ENCODE data around the gene RPS15. TPM values are rescaled to one million over a fixed set of nuclear protein-coding genes. Genes with fewer than 3 reads are reported as not detected.

The RPS15 gene
- 1,000 to 10,000 TPM; 2,888 to 3,260 TPM for polyA plus RNA-seq

DNA sequence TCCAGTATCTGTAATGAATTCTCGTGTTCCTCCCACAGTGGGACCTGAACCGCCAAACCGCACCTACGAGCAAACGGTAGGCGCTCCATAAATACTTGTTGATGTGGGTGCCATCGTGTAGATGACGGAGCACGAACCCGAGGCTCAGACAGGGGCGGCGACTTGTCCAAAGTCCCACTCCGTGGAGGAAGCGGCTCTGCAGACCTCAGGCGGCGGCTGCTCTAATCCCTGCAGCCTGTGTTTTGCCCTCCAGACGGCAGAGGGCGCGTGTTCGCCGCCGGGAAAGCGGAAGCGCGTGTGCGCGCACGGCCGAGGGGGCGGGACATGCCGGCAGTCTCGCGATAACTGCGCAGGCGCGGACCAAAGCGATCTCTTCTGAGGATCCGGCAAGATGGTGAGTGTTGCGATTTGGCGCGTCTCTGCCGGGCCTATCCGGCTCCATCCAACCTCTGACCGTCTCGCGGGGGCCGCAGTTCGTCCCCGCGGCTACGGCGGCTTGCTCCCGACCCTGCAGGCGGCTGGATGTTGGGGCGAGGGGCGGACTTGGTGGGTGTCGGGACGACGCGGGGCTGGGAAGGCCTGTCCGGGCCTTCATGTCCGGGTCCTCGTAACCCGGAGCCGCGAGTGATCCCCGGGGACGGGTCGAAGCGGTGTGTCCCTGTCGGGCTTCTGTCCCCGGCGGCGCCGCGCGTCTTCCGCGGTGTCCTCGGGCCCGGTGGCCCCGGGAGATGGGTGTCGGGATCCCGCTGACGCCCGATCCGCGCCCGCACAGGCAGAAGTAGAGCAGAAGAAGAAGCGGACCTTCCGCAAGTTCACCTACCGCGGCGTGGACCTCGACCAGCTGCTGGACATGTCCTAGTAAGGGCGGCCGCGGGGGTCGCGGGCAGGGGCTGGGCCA, at the start of gene RPS15:
TSS of gene RPS15 (plus strand) at position 362 of the 898 bp plus-strand sequence. CDS start at position 392, 30 bp downstream.
- Histone ChIP-seq H3K27ac (ENCODE audit: low read depth in 2 of 2, low read length in 1 of 2) (peak within 1 kb of the TSS; percentile 86 to 91), H3K36me3 (ENCODE audit: control insufficient read depth in 2 of 2, insufficient read depth in 2 of 2, low read length in 1 of 2) (peaks cover 10 to 44% of the 10 kb centered on the region in 2 donors), H3K27me3 (ENCODE audit: control insufficient read depth in 1 of 2, insufficient read depth in 2 of 2, low read length in 2 of 2) (no peaks in the 10 kb centered on the region), H3K9me3 (ENCODE audit: control insufficient read depth in 2 of 2, insufficient read depth in 1 of 2, low read depth in 1 of 2, low read length in 1 of 2) (no peaks in the 10 kb centered on the region), H3K4me1 (ENCODE audit: control insufficient read depth in 2 of 2, insufficient read depth in 2 of 2, low read length in 1 of 2) (peaks cover 7 to 11% of the 10 kb centered on the region in 2 donors), H3K4me3 (ENCODE audit: low read depth in 1 of 2, low read length in 2 of 2) (peak within 1 kb of the TSS; percentile 93 to 94)
- WGBS, 2 donors = 1% methylated on average over 95 to 100 of the region's 100 CpGs

DNA sequence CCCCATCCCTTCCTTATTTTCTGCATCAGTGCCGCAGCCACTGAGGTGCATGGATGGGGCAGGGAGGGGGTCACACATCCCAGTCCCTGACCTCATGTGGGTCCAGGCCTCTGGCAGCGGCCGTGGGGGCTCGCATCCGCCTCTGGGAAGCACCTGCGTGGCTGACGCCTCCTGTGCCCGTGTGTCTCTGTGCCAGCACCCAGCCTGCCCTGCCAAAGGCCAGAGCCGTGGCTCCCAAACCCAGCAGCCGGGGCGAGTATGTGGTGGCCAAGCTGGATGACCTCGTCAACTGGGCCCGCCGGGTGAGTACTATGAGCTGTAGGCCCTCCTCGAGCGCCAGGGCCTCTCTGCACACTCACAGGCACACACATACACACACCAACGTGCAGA, 49.6 kb upstream of the RPS15 start:
- peaks cover 0 to 2% of the 10 kb centered on the region in 2 donors for H3K9me3 ChIP-seq (ENCODE audit: control insufficient read depth in 2 of 2, insufficient read depth in 1 of 2, low read depth in 1 of 2, low read length in 1 of 2)
- no peak overlapping the region for H3K27ac ChIP-seq (ENCODE audit: low read depth in 2 of 2, low read length in 1 of 2)
- no peak overlapping the region for H3K4me3 ChIP-seq (ENCODE audit: low read depth in 1 of 2, low read length in 2 of 2)
- peaks cover 14 to 36% of the 10 kb centered on the region in 2 donors for H3K36me3 ChIP-seq (ENCODE audit: control insufficient read depth in 2 of 2, insufficient read depth in 2 of 2, low read length in 1 of 2)
- peaks cover 0 to 10% of the 10 kb centered on the region in 2 donors for H3K4me1 ChIP-seq (ENCODE audit: control insufficient read depth in 2 of 2, insufficient read depth in 2 of 2, low read length in 1 of 2)
- WGBS, 2 donors = 89 to 90% methylated on average over 17 of the region's 17 CpGs
- H3K27me3 ChIP-seq (ENCODE audit: control insufficient read depth in 1 of 2, insufficient read depth in 2 of 2, low read length in 2 of 2) = no peaks in the 10 kb centered on the region

DNA sequence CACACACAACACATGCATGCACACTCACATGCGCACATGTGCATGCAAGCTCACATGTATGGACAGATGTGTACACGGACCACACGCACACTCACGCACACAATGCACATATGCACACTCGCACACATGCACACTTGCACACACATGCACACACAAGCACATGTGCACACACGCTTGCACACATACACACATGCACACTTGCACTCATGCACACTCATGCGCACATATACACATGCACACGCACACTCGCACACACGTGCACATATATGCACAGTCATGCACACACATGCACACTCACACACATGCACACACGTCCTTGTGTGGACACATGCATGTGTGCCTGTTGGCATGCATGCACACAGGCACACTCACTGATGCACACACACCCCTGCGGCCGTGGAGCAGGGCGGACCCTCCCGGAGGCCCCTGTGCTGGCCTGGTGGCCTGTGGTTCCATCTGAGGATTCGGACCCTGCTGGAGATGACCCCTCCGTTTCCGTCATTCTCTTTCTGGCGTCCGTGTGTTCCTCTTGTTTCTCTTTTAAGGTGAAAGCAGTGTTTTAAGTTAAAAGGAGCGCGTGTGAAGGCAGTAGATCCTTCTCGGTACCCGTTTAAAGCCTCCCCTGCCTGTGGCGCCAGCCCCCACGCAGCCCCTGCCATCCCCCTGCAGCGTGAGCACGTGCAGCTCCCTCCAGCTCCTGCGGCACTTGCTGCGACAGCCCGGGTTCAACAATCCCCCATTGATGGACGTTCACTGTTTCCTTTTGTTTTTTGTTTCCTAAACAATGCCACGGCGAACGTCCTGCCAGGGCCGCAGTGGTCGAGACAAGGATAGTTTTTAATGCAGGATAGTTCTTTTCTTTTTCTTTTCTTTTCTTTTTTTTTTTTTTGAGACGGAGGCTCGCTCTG, 48.9 kb upstream of the RPS15 start:
- no peaks in the 10 kb centered on the region for H3K27me3 ChIP-seq (ENCODE audit: control insufficient read depth in 1 of 2, insufficient read depth in 2 of 2, low read length in 2 of 2)

DNA sequence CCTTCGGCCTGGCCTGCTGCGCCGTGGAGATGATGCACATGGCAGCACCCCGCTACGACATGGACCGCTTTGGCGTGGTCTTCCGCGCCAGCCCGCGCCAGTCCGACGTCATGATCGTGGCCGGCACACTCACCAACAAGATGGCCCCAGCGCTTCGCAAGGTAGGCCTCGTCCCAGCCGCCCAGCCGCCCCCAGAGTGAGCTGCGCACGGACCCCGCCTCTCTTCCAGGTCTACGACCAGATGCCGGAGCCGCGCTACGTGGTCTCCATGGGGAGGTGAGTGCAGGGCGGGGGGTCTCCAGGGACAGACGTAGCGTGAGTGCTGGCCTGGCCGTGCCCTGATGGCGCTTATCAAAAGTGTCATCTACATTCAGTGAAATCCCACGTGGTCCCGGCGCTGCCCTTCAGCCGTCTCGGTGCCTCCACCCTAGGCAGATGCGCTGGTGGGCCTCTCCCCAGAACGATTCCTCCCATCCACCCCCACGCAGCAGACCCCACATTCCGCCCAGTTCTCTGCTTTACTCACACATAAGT, 47.2 kb upstream of the RPS15 start:
- 94 to 95% methylated on average over 42 of the region's 42 CpGs for WGBS, 2 donors
- Histone ChIP-seq H3K27me3 (ENCODE audit: control insufficient read depth in 1 of 2, insufficient read depth in 2 of 2, low read length in 2 of 2) (no peaks in the 10 kb centered on the region), H3K4me1 (ENCODE audit: control insufficient read depth in 2 of 2, insufficient read depth in 2 of 2, low read length in 1 of 2) (peaks cover 4 to 29% of the 10 kb centered on the region in 2 donors), H3K9me3 (ENCODE audit: control insufficient read depth in 2 of 2, insufficient read depth in 1 of 2, low read depth in 1 of 2, low read length in 1 of 2) (peaks cover 0 to 2% of the 10 kb centered on the region in 2 donors), H3K36me3 (ENCODE audit: control insufficient read depth in 2 of 2, insufficient read depth in 2 of 2, low read length in 1 of 2) (peaks cover 14 to 36% of the 10 kb centered on the region in 2 donors), H3K4me3 (ENCODE audit: low read depth in 1 of 2, low read length in 2 of 2) (no peak overlapping the region), H3K27ac (ENCODE audit: low read depth in 2 of 2, low read length in 1 of 2) (no peak overlapping the region)

More for the DNA sequence above, 48.9 kb upstream of the RPS15 start:
- H3K9me3 ChIP-seq (ENCODE audit: control insufficient read depth in 2 of 2, insufficient read depth in 1 of 2, low read depth in 1 of 2, low read length in 1 of 2) = peaks cover 0 to 2% of the 10 kb centered on the region in 2 donors
- no peak overlapping the region for H3K4me3 ChIP-seq (ENCODE audit: low read depth in 1 of 2, low read length in 2 of 2)
- peaks cover 14 to 36% of the 10 kb centered on the region in 2 donors for H3K36me3 ChIP-seq (ENCODE audit: control insufficient read depth in 2 of 2, insufficient read depth in 2 of 2, low read length in 1 of 2)
- no peak overlapping the region for H3K27ac ChIP-seq (ENCODE audit: low read depth in 2 of 2, low read length in 1 of 2)
- 91 to 93% methylated on average over 38 to 39 of the region's 39 CpGs for WGBS, 2 donors
- peaks cover 0 to 16% of the 10 kb centered on the region in 2 donors for H3K4me1 ChIP-seq (ENCODE audit: control insufficient read depth in 2 of 2, insufficient read depth in 2 of 2, low read length in 1 of 2)

DNA sequence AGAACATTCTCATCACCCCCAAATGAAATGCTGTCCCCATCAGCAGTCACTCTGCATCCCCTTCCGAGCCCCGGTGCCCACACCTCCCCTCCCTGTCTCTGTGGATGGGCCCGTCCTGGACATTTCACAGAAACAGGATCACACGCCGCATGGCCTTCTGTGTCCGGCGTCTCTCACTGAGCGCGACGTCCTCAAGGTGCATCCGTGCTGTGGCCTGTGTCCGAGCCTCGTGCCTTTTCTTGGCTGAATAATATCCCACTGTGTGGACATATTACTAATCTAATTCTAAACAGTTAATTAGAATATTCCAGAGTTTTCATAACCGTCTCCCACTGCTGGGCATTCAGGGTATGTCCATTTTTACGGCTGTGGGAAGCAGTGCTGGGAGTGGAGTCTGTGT, 45.8 kb upstream of the RPS15 start:
- Histone ChIP-seq H3K27ac (ENCODE audit: low read depth in 2 of 2, low read length in 1 of 2) (no peak overlapping the region), H3K36me3 (ENCODE audit: control insufficient read depth in 2 of 2, insufficient read depth in 2 of 2, low read length in 1 of 2) (peaks cover 14 to 36% of the 10 kb centered on the region in 2 donors), H3K4me3 (ENCODE audit: low read depth in 1 of 2, low read length in 2 of 2) (no peak overlapping the region), H3K27me3 (ENCODE audit: control insufficient read depth in 1 of 2, insufficient read depth in 2 of 2, low read length in 2 of 2) (no peaks in the 10 kb centered on the region), H3K4me1 (ENCODE audit: control insufficient read depth in 2 of 2, insufficient read depth in 2 of 2, low read length in 1 of 2) (peaks cover 6 to 28% of the 10 kb centered on the region in 2 donors), H3K9me3 (ENCODE audit: control insufficient read depth in 2 of 2, insufficient read depth in 1 of 2, low read depth in 1 of 2, low read length in 1 of 2) (peaks cover 0 to 2% of the 10 kb centered on the region in 2 donors)
- WGBS, 2 donors = 94 to 98% methylated on average over 15 of the region's 15 CpGs

DNA sequence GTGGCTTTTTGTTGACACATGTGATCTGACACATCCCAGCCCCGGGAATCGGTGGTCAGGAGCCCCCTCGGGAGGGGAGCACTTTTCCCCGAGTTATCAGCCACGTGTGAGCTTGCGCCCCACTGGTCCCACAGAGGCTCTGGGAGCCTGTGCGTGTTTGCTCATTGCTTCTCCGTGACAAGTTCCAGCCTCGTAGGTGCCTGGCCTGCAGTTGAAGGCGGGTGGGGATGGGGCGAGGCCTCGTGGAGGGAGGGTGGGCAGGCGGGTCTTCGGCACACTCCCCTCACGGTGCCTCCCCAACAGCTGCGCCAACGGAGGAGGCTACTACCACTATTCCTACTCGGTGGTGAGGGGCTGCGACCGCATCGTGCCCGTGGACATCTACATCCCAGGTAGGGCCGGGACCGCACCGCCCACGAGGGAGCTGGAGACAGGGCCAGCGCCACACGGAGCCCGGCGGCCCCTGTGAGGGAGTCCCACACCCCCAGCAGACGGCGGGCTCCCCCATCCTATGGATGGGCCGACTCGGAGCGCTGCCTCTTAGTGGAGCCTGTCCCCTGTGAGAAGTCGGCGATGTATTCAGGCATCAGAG, 45.2 kb upstream of the RPS15 start:
- Histone ChIP-seq H3K27ac (ENCODE audit: low read depth in 2 of 2, low read length in 1 of 2) (no peak overlapping the region), H3K9me3 (ENCODE audit: control insufficient read depth in 2 of 2, insufficient read depth in 1 of 2, low read depth in 1 of 2, low read length in 1 of 2) (peaks cover 0 to 2% of the 10 kb centered on the region in 2 donors), H3K4me3 (ENCODE audit: low read depth in 1 of 2, low read length in 2 of 2) (no peak overlapping the region), H3K36me3 (ENCODE audit: control insufficient read depth in 2 of 2, insufficient read depth in 2 of 2, low read length in 1 of 2) (peaks cover 14 to 33% of the 10 kb centered on the region in 2 donors), H3K4me1 (ENCODE audit: control insufficient read depth in 2 of 2, insufficient read depth in 2 of 2, low read length in 1 of 2) (peaks cover 6 to 28% of the 10 kb centered on the region in 2 donors), H3K27me3 (ENCODE audit: control insufficient read depth in 1 of 2, insufficient read depth in 2 of 2, low read length in 2 of 2) (no peaks in the 10 kb centered on the region)
- 94% methylated on average over 37 of the region's 37 CpGs for WGBS, 2 donors

DNA sequence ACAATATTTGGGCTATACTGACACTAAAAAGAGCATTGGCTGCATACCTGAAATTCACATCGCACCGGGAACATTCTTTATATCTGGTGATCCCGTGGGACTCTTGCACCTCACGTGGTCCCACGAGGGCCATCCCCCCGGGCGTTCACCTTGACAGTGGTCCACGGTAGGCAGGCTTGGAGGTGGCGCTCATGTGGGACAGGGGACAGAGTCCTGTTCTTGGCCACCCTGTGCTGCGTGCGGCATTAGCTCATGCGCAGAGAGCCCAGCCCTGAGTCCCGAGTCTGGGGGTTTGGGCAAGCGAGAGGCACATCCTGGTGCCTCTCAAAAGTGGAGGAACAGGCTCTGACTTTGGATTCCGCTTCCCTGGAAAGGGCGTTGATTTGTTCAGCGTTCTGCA, 44.4 kb upstream of the RPS15 start:
- H3K27ac ChIP-seq (ENCODE audit: low read depth in 2 of 2, low read length in 1 of 2) = peak overlapping the region; percentile 25 to 79
- H3K4me3 ChIP-seq (ENCODE audit: low read depth in 1 of 2, low read length in 2 of 2) = no peak overlapping the region
- peaks cover 6 to 28% of the 10 kb centered on the region in 2 donors for H3K4me1 ChIP-seq (ENCODE audit: control insufficient read depth in 2 of 2, insufficient read depth in 2 of 2, low read length in 1 of 2)
- peaks cover 10 to 26% of the 10 kb centered on the region in 2 donors for H3K36me3 ChIP-seq (ENCODE audit: control insufficient read depth in 2 of 2, insufficient read depth in 2 of 2, low read length in 1 of 2)
- H3K9me3 ChIP-seq (ENCODE audit: control insufficient read depth in 2 of 2, insufficient read depth in 1 of 2, low read depth in 1 of 2, low read length in 1 of 2) = peaks cover 0 to 2% of the 10 kb centered on the region in 2 donors
- WGBS, 2 donors = 62 to 68% methylated on average over 17 of the region's 17 CpGs
- H3K27me3 ChIP-seq (ENCODE audit: control insufficient read depth in 1 of 2, insufficient read depth in 2 of 2, low read length in 2 of 2) = no peaks in the 10 kb centered on the region

DNA sequence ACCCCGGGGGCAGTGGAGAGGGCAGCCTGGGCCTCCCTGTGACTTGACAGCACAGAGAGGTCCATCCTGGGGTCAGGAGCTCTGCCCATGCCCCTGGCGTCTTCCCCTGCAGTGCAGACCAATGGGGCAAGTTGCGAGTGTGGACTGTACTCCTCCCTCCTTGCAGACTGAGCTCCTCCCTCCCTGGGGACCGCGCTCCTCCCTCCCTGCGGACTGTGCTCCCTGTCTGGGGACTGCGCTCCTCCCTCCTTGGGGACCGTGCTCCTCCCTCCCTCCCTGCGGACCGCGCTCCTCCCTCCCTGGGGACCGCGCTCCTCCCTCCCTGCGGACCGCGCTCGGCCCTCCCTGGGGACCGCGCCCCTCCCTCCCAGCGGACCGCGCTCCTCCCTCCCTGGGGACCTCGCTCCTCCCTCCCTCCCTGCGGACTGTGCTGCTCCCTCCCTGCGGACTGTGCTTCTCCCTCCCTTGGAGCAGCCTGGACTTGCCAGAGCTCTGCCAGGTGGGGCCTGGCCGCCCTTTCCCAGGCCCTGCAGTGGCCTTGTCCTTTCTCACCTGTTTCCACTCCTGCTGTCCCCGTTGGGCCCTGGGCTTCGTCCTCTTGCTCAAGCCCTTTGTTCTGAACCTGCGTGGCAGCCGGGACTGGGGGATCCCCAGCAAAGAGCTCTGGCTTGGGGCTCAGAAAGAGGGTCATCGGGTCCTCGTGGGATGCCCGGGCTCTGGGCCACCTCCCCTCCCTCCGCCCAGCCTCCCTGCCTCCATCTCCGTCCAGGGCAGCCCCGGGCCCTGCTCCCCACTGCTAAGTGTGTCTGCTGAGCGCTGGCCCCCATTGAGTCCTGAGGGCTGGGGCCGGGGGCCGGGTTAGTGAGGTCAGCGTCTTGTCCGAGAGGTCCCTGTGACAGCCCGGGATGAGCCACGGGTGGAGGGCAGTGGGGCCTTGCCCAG, 43.7 kb upstream of the RPS15 start:
- Histone ChIP-seq H3K36me3 (ENCODE audit: control insufficient read depth in 2 of 2, insufficient read depth in 2 of 2, low read length in 1 of 2) (peaks cover 5 to 19% of the 10 kb centered on the region in 2 donors), H3K9me3 (ENCODE audit: control insufficient read depth in 2 of 2, insufficient read depth in 1 of 2, low read depth in 1 of 2, low read length in 1 of 2) (no peaks in the 10 kb centered on the region), H3K4me3 (ENCODE audit: low read depth in 1 of 2, low read length in 2 of 2) (no peak overlapping the region), H3K27me3 (ENCODE audit: control insufficient read depth in 1 of 2, insufficient read depth in 2 of 2, low read length in 2 of 2) (no peaks in the 10 kb centered on the region), H3K4me1 (ENCODE audit: control insufficient read depth in 2 of 2, insufficient read depth in 2 of 2, low read length in 1 of 2) (peaks cover 6 to 28% of the 10 kb centered on the region in 2 donors), H3K27ac (ENCODE audit: low read depth in 2 of 2, low read length in 1 of 2) (peak overlapping the region in 1 of 2 donors; percentile 13)
- 43 to 48% methylated on average over 38 to 43 of the region's 43 CpGs for WGBS, 2 donors

Measured in esophagus (tissue), 2 donors.